ENCODE data around the gene SAMD9L. TPM values are rescaled to one million over a fixed set of nuclear protein-coding genes. Genes with fewer than 3 reads are reported as not detected.
A peak's percentile ranks its signal among the peaks of the same experiment; 100 is the strongest.

Gene SAMD9L
- total RNA-seq, 1 donor from 2014 or later, result 4.2 TPM

DNA sequence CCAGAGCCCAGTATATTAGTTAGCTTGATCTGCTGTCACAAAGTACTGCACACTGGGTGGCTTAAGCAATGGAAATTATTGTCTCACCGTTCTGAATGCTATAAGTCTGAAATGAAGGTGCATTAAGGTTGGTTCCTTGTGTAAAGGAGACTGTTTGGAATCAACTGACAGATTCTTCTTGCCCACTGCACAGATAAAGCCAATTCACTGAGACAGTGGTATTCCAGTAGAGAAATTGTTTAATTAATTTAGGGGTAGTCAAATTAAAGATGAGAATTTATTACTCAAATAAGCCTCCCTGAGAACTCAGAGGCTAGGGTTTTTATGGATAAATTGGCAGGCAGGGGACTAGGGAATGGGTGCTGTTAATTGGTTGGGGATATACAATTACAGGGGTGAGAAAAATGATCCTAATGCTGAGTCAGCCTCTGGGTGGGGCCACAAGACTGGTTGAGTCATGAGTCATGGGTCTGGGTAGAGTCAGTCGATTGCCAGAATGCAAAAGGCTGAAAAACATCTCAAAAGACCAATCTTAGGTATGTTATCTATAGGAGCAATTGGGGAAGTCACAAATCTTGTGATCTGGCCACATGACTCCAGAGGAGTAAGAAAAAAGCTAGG is 23.5 kb upstream of the SAMD9L start:
- Histone ChIP-seq H3K27ac (ENCODE audit: low read depth, low read length) (no peak overlapping the region), H3K4me3 (ENCODE audit: low read length in 3 of 3) (no peak overlapping the region), H3K27me3 (ENCODE audit: control insufficient read depth in 3 of 3, insufficient read depth in 3 of 3, low read length in 3 of 3) (no peaks in the 10 kb centered on the region), H3K4me1 (ENCODE audit: control insufficient read depth in 3 of 3, insufficient read depth in 3 of 3, low read length in 3 of 3) (no peaks in the 10 kb centered on the region), H3K9me3 (ENCODE audit: control insufficient read depth in 3 of 3, low read length in 3 of 3) (peaks cover 0 to 8% (median 4%) of the 10 kb centered on the region in 3 donors), H3K36me3 (ENCODE audit: control insufficient read depth in 3 of 3, insufficient read depth in 3 of 3, low read length in 3 of 3) (no peaks in the 10 kb centered on the region), H3K9ac (ENCODE audit: low read depth in 1 of 3, low read length in 3 of 3) (no peak overlapping the region)

DNA sequence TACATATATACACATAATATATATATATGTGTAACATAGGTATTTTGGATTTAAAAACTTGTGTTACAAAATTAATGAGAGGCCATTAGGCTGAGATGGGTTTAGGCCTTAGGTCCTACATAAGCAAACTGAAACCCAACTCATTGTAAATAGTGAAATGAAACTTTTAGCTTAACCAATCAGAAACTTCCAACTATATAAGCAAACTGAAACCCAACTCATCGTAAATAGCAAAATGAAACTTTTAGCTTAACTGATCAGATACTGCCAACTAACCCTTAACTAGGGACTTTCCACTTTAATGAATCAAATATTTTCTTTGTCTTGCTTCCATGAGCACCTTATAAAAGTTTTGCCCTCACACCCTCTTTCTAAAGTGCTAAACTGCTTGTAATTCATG is 17.3 kb upstream of the SAMD9L start:
- H3K36me3 ChIP-seq (ENCODE audit: control insufficient read depth in 3 of 3, insufficient read depth in 3 of 3, low read length in 3 of 3), result no peaks in the 10 kb centered on the region
- no peaks in the 10 kb centered on the region for H3K4me1 ChIP-seq (ENCODE audit: control insufficient read depth in 3 of 3, insufficient read depth in 3 of 3, low read length in 3 of 3)
- no peak overlapping the region for H3K4me3 ChIP-seq (ENCODE audit: low read length in 3 of 3)
- no peak overlapping the region for H3K9ac ChIP-seq (ENCODE audit: low read depth in 1 of 3, low read length in 3 of 3)
- H3K9me3 ChIP-seq (ENCODE audit: control insufficient read depth in 3 of 3, low read length in 3 of 3), result no peaks in the 10 kb centered on the region
- no peak overlapping the region for H3K27ac ChIP-seq (ENCODE audit: low read depth, low read length)
- H3K27me3 ChIP-seq (ENCODE audit: control insufficient read depth in 3 of 3, insufficient read depth in 3 of 3, low read length in 3 of 3), result no peaks in the 10 kb centered on the region

DNA sequence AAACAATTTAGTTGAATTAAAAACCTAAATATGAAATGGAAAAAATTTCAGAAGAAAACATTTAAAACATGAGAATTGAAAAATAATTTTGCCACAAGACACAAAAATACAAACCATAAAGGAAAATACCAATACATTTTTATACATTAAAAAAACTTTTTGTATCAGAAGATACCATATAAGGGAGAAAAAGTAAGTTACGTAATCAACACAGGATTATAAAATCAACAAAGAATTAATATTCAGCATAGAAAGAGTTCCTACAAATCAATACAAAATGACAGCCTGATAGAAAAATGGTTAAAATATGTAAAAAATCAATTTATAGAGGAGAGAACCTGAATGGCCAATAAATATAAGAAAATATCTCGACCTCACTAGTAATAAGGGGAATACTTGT is 16.6 kb upstream of the SAMD9L start:
- Histone ChIP-seq H3K27me3 (ENCODE audit: control insufficient read depth in 3 of 3, insufficient read depth in 3 of 3, low read length in 3 of 3) (no peaks in the 10 kb centered on the region), H3K4me3 (ENCODE audit: low read length in 3 of 3) (no peak overlapping the region), H3K27ac (ENCODE audit: low read depth, low read length) (no peak overlapping the region), H3K9ac (ENCODE audit: low read depth in 1 of 3, low read length in 3 of 3) (no peak overlapping the region), H3K4me1 (ENCODE audit: control insufficient read depth in 3 of 3, insufficient read depth in 3 of 3, low read length in 3 of 3) (no peaks in the 10 kb centered on the region), H3K9me3 (ENCODE audit: control insufficient read depth in 3 of 3, low read length in 3 of 3) (no peaks in the 10 kb centered on the region), H3K36me3 (ENCODE audit: control insufficient read depth in 3 of 3, insufficient read depth in 3 of 3, low read length in 3 of 3) (no peaks in the 10 kb centered on the region)

DNA sequence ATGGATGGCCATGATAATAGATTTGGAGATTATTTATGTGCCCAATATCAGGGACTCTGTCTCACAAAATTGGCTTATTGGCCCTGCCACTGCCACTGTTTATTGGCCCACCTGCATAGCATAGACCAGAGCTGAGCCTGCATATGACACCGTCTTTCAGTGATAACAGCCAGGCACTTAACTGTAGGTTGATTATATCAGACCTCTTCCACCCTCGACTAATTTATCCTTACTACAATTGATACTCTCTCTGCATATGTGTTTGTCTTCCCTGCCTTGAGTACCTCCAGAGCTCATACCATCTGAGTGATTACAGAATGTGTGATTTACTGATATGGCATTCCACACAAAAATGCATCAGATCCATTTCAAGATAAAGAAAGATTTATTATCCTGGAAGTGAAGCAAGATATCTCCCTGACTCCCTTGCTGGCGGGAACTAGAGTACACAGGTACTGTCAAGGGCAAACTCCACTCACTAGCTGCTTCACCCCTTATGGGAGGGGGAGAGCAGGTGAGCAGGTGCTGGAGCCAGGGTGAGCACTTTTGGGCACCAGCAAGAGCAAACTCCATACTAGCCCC is 13.1 kb upstream of the SAMD9L start:
- Histone ChIP-seq H3K4me3 (ENCODE audit: low read length in 3 of 3) (no peak overlapping the region), H3K27me3 (ENCODE audit: control insufficient read depth in 3 of 3, insufficient read depth in 3 of 3, low read length in 3 of 3) (no peaks in the 10 kb centered on the region), H3K36me3 (ENCODE audit: control insufficient read depth in 3 of 3, insufficient read depth in 3 of 3, low read length in 3 of 3) (no peaks in the 10 kb centered on the region), H3K27ac (ENCODE audit: low read depth, low read length) (no peak overlapping the region), H3K9ac (ENCODE audit: low read depth in 1 of 3, low read length in 3 of 3) (no peak overlapping the region), H3K4me1 (ENCODE audit: control insufficient read depth in 3 of 3, insufficient read depth in 3 of 3, low read length in 3 of 3) (no peaks in the 10 kb centered on the region), H3K9me3 (ENCODE audit: control insufficient read depth in 3 of 3, low read length in 3 of 3) (no peaks in the 10 kb centered on the region)

DNA sequence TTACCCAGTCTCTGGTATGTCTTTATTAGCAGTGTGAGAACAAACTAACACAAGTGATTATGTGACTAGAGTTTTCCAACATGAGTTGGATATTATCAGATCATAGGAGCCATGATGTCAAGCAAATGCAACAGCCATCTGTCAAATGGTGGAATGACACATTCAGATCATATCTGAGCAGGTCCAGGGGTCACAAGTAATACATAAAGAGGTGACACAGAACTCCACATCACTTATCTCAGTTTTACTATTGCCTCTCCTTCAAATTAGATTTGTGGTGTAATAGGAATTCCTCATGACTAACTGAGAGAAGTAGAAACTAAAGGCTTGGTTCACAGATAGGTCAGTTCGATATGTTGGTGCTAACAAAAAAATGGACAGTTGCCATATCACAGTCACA is 12.2 kb upstream of the SAMD9L start:
- H3K27ac ChIP-seq (ENCODE audit: low read depth, low read length), result no peak overlapping the region
- no peaks in the 10 kb centered on the region for H3K4me1 ChIP-seq (ENCODE audit: control insufficient read depth in 3 of 3, insufficient read depth in 3 of 3, low read length in 3 of 3)
- H3K9me3 ChIP-seq (ENCODE audit: control insufficient read depth in 3 of 3, low read length in 3 of 3), result no peaks in the 10 kb centered on the region
- no peak overlapping the region for H3K9ac ChIP-seq (ENCODE audit: low read depth in 1 of 3, low read length in 3 of 3)
- no peaks in the 10 kb centered on the region for H3K27me3 ChIP-seq (ENCODE audit: control insufficient read depth in 3 of 3, insufficient read depth in 3 of 3, low read length in 3 of 3)
- no peak overlapping the region for H3K4me3 ChIP-seq (ENCODE audit: low read length in 3 of 3)
- no peaks in the 10 kb centered on the region for H3K36me3 ChIP-seq (ENCODE audit: control insufficient read depth in 3 of 3, insufficient read depth in 3 of 3, low read length in 3 of 3)

DNA sequence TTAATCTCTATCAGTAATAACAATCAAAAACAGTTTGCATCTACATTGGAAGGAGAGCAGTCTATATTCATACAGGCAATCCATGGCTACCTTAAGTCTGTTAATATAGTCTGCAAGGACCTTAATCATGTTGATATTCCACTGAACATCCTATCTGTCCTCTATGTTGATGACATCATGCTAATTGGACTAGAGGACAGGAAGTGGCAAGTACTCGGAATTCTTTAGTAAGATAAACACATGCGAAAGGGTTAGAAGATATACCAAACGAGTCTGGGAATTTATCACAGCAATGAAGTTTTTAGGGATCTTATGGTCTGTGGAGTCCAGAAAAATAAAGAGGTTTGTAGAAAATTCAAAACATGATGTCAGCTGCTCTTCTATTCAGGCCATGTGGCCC is 11.3 kb upstream of the SAMD9L start:
- Histone ChIP-seq H3K4me3 (ENCODE audit: low read length in 3 of 3) (no peak overlapping the region), H3K4me1 (ENCODE audit: control insufficient read depth in 3 of 3, insufficient read depth in 3 of 3, low read length in 3 of 3) (no peaks in the 10 kb centered on the region), H3K36me3 (ENCODE audit: control insufficient read depth in 3 of 3, insufficient read depth in 3 of 3, low read length in 3 of 3) (no peaks in the 10 kb centered on the region), H3K9ac (ENCODE audit: low read depth in 1 of 3, low read length in 3 of 3) (no peak overlapping the region), H3K27me3 (ENCODE audit: control insufficient read depth in 3 of 3, insufficient read depth in 3 of 3, low read length in 3 of 3) (no peaks in the 10 kb centered on the region), H3K27ac (ENCODE audit: low read depth, low read length) (no peak overlapping the region), H3K9me3 (ENCODE audit: control insufficient read depth in 3 of 3, low read length in 3 of 3) (no peaks in the 10 kb centered on the region)

DNA sequence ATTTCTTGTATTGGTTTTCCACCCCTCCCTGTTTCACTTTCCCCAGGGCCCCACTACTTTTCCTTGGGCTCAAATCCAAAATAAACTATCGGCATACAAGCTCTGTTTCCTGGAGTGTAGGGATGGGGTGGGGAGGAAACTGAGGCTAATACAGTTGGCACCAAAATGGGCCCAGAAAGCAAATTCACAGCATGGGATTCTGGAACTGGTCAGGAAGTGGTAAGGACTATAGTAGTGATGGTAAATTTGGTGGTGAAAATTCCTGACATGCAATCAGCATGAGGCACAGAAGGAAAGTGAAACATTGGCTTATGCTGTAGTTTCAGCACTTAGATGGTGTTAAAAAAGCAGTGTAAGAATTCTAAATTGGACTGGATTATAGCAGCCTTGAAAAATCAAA is 8.7 kb upstream of the SAMD9L start:
- Histone ChIP-seq H3K4me3 (ENCODE audit: low read length in 3 of 3) (no peak overlapping the region), H3K27ac (ENCODE audit: low read depth, low read length) (no peak overlapping the region), H3K27me3 (ENCODE audit: control insufficient read depth in 3 of 3, insufficient read depth in 3 of 3, low read length in 3 of 3) (no peaks in the 10 kb centered on the region), H3K36me3 (ENCODE audit: control insufficient read depth in 3 of 3, insufficient read depth in 3 of 3, low read length in 3 of 3) (no peaks in the 10 kb centered on the region), H3K9me3 (ENCODE audit: control insufficient read depth in 3 of 3, low read length in 3 of 3) (no peaks in the 10 kb centered on the region), H3K9ac (ENCODE audit: low read depth in 1 of 3, low read length in 3 of 3) (no peak overlapping the region), H3K4me1 (ENCODE audit: control insufficient read depth in 3 of 3, insufficient read depth in 3 of 3, low read length in 3 of 3) (no peaks in the 10 kb centered on the region)

DNA sequence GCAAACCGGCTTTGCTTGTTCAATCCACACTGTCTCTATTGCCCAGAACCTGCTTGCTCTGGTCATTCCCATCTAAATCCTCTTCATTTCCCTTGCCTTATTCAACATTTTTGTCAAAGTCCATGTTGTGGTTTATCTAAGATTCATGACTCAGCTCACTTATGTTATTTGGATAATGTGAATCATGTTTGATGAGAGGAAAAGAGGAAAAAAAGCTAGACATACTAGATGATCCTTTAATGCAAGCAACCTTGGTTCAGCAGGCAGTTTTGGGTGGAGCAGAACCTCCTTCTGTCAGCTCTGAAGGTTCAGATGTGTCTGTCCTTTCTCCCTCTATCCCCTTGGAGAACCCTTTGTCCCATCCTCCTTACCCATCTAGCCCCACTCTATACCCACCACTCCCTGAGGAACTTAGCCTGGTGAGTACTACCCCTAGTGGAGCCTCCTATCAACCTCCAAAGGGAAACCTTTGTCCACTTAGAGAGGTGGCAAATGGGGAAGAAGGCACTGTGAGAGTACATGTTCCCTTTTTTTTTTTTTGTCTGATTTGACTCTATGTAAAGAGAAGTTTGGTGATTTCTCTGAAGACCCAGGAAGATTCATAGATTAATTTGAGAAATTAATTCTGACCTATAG is 2.1 kb upstream of the SAMD9L start:
- no peaks in the 10 kb centered on the region for H3K27me3 ChIP-seq (ENCODE audit: control insufficient read depth in 3 of 3, insufficient read depth in 3 of 3, low read length in 3 of 3)
- no peak overlapping the region for H3K9ac ChIP-seq (ENCODE audit: low read depth in 1 of 3, low read length in 3 of 3)
- peaks cover 4 to 6% (median 4%) of the 10 kb centered on the region in 3 donors for H3K4me1 ChIP-seq (ENCODE audit: control insufficient read depth in 3 of 3, insufficient read depth in 3 of 3, low read length in 3 of 3)
- H3K4me3 ChIP-seq (ENCODE audit: low read length in 3 of 3), result no peak overlapping the region
- no peaks in the 10 kb centered on the region for H3K9me3 ChIP-seq (ENCODE audit: control insufficient read depth in 3 of 3, low read length in 3 of 3)
- H3K36me3 ChIP-seq (ENCODE audit: control insufficient read depth in 3 of 3, insufficient read depth in 3 of 3, low read length in 3 of 3), result no peaks in the 10 kb centered on the region
- no peak overlapping the region for H3K27ac ChIP-seq (ENCODE audit: low read depth, low read length)

DNA sequence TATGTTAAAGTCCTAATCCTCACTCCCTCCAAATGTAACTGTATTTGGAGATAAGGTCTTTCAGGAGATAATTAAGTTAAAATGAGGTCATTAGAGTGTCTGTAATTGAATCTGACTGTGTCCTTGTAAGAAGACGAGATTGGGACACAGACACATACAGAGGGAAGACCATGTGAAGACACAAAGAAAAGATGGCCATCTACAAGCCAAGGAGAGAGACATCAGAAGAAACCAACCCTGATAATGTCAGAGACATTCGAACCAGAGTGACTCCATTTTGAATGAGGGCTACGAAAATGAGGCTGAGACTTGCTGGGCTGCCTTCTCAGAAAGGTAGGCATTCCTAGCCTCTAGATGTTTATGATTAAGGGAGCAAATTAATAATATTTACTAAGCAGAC is 542 bp upstream of the SAMD9L start:
- H3K36me3 ChIP-seq (ENCODE audit: control insufficient read depth in 3 of 3, insufficient read depth in 3 of 3, low read length in 3 of 3), result peaks cover 3 to 11% (median 7%) of the 10 kb centered on the region in 3 donors
- peak overlapping the region in 1 of 3 donors; percentile 75 for H3K4me3 ChIP-seq (ENCODE audit: low read length in 3 of 3)
- H3K4me1 ChIP-seq (ENCODE audit: control insufficient read depth in 3 of 3, insufficient read depth in 3 of 3, low read length in 3 of 3), result peaks cover 4 to 6% (median 4%) of the 10 kb centered on the region in 3 donors
- H3K27me3 ChIP-seq (ENCODE audit: control insufficient read depth in 3 of 3, insufficient read depth in 3 of 3, low read length in 3 of 3), result no peaks in the 10 kb centered on the region
- H3K9ac ChIP-seq (ENCODE audit: low read depth in 1 of 3, low read length in 3 of 3), result no peak overlapping the region
- peak overlapping the region; percentile 59 for H3K27ac ChIP-seq (ENCODE audit: low read depth, low read length)
- H3K9me3 ChIP-seq (ENCODE audit: control insufficient read depth in 3 of 3, low read length in 3 of 3), result no peaks in the 10 kb centered on the region

DNA sequence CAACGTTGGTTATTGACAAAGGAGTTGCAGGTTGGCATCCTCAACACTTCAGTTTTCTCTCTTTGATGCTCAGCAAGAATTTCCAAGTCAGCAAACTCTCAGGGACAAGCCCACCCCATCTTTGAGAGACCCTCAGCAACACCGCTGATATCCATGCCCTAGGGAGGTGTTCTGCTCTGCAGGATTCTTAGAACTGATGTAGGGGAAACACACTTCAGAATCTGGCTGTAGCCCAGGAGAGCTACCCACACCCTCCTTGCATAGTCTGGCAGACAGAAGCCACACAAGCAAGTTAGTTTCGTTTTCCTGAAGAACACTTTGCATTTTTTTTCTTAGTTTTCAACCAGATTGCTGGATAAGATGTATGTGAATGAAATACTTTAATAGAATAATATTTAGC is 822 bp downstream of the SAMD9L start:
- H3K27ac ChIP-seq (ENCODE audit: low read depth, low read length), result peak overlapping the region; percentile 59
- peaks cover 4 to 6% (median 4%) of the 10 kb centered on the region in 3 donors for H3K4me1 ChIP-seq (ENCODE audit: control insufficient read depth in 3 of 3, insufficient read depth in 3 of 3, low read length in 3 of 3)
- no peaks in the 10 kb centered on the region for H3K9me3 ChIP-seq (ENCODE audit: control insufficient read depth in 3 of 3, low read length in 3 of 3)
- H3K4me3 ChIP-seq (ENCODE audit: low read length in 3 of 3), result peak overlapping the region; percentile 68 to 75 (median 73)
- no peaks in the 10 kb centered on the region for H3K27me3 ChIP-seq (ENCODE audit: control insufficient read depth in 3 of 3, insufficient read depth in 3 of 3, low read length in 3 of 3)
- peak overlapping the region; percentile 19 to 72 (median 52) for H3K9ac ChIP-seq (ENCODE audit: low read depth in 1 of 3, low read length in 3 of 3)
- H3K36me3 ChIP-seq (ENCODE audit: control insufficient read depth in 3 of 3, insufficient read depth in 3 of 3, low read length in 3 of 3), result peaks cover 10 to 22% (median 19%) of the 10 kb centered on the region in 3 donors

All from skeletal muscle tissue (tissue), 4 donors.